GM21529 (cell line): ENCODE results near the gene RASA4.
"Not testable (repeated sequence)": the region's sequence is repeated elsewhere in the genome, so short reads cannot be mapped to it uniquely, and the experiment has no call there.

Experiments used
- ATAC-seq: cut with Tn5 transposase; IDR thresholded peaks from one replicate; pipeline ENCODE4 v1.9.1; 2021; ENCODE audit not compliant: unreplicated experiment

The RASA4 gene

DNA sequence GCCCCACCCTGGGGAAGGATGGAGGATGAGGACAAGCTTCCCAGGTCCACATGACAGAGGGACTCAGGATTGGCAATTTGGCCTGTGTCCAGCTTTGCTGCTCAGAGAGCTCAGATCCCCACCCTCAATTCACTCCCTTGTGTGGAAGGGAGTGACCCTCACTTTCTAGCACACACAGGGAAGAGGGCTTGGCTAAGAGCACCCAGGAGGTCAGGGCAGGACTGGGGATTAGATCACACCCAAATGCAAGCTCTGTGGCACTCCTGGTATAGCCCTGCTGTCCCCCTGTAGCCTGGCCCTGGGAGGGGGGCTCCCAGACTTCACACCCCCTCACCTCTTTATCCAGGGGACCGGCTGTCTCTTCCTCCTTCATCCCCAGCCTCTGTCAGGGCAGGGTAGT lies 72.2 kb downstream of the RASA4 start:
- not testable (repeated sequence) for ATAC-seq

DNA sequence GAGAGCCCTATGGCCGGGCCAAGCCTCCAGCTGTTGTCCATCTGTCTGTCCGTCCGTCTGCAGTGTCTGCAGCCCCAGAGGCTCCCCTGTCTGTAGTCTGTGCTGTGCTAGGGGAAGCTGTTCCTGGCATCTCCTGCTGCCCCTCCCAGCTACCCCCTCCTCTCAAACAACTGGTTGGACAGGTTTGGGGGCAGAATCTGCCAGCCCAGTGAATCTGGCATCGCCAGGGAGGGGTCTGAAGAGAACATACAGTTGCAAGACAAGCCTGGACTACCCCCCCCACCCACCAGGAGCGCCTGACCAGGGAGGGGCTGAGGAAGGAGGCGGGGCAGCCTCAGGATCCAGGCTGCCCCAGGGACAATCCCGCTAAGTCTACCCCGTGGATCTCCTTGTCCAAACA lies 73.0 kb downstream of the RASA4 start, which contains the start of gene UPK3BL2:
TSS of gene UPK3BL2 (minus strand) at position 101 of the 400 bp plus-strand sequence. CDS start at position 41, 60 bp downstream.
- ATAC-seq, result not testable (repeated sequence)

DNA sequence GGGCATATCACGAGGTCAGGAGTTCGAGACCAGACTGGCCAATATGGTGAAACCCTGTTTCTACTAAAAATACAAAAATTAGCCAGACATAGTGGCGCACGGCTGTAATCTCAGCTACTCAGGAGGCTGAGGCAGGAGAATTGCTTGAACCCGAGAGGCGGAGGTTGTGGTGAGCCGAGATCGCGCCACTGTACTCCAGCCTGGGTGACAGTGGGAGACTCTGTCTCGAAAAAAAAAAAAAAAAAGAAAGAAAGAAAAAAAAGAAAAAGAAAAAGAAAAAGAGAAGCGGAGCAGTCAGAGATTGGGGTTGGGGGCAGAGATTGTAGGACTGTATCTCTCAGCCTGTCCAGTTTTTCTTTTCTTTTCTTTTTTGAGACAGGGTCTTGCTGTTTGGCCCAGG lies 73.8 kb downstream of the RASA4 start:
- ATAC-seq, result not testable (repeated sequence)

DNA sequence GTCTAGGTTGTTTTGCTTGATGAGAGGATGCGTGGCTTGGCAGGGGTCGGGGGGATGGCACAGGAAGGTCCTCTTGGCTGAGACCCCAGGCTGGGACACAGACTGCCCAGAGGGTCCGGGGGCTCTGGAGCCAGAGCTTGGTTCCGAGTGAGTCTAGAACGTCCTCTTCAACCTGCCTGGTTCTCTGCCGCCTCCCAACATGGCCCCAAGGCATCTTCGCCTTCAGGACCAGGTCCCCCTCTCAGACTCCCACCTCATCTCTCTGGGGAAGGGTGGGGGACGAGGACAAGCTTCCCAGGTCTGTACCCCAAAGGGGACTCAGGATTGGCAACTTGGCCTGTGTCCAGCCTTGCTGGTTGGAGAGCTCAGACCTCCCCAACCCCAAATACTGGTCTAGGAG lies 74.5 kb downstream of the RASA4 start:
- ATAC-seq, result not testable (repeated sequence)

DNA sequence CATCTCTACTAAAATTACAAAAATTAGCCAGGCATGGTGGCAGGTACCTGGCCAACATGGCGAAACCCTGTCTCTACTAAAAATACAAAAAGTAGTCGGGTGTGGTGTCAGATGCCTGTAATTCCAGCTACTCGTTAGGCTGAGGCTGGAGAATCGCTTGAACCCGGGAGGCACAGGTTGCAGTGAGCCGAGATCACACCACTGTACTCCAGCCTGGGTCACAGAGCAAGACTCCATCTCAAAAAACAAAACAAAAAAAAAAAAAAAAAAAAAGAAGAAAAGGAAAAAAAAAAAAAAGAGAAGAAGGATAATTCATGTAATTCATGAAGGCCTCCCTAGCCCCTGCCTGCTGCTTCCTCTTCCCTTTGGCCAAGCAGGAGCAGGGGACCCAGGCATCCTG lies 76.0 kb downstream of the RASA4 start:
- ATAC-seq, result not testable (repeated sequence)

DNA sequence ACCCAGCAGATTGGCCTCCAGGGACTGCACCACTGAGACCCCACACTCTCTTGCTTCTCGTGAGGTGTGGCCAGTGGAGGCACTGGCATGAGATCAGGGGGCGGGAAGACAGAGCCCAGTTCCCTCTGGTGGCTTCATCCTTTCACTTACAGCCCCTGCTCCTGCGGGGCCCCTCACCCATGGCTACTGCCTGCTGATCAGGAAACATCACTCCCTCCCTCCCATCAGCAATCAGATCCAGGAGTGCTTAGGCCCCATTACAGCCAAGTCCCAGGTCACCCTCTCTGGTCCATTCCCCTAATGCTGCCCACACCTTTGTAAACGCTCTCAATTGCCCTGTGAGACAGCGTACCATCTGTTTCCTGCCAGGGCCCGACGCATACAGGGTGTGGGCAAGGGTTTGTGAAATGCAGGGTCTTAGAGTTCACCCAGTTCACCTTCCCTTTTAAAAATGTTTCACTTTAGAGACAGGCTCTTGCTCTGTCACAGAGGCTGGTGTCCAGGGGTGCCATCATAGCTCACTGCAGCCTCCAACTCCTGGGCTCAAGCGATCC lies 81.4 kb downstream of the RASA4 start:
- ATAC-seq, result not testable (repeated sequence)

DNA sequence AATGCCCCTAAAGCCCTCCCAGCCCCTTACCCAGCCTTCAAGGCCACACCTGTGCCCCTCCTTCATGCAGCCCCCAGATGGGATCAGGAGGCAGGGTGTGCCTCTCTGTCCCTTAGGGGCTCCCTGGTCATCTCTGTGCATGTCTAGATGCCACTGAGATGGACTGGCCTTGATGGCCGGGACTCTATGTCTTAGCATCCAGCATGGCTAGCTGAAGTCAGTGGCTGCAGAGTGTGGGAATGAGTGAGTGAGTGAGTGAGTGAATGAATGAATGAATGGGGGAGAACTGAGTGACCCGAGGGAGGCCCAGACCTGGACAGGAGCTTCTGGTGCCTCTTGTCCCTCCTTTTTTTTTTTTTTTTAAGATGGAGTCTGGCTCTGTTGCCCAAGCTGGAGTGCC lies 84.4 kb downstream of the RASA4 start:
- ATAC-seq, result not testable (repeated sequence)

DNA sequence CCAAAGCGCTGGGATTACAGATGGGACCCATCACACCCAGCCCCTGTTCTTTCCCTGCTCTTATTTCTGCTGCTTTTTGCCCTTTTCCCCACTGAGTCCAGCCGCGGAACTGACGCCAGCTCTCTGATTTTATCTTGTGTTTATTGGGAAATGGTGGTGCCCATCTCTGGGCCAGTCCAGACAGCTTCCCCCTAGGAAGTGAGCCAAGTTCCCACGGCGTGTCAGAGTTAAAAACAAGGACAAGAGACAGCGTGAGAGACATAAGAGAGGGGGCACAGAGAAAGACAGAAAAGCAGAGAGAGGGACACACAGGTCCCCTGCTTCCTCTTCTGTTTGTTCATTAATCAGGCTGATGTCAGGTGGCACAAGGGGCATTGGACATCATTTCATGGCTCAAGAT lies 85.0 kb downstream of the RASA4 start:
- ATAC-seq, result not testable (repeated sequence)

DNA sequence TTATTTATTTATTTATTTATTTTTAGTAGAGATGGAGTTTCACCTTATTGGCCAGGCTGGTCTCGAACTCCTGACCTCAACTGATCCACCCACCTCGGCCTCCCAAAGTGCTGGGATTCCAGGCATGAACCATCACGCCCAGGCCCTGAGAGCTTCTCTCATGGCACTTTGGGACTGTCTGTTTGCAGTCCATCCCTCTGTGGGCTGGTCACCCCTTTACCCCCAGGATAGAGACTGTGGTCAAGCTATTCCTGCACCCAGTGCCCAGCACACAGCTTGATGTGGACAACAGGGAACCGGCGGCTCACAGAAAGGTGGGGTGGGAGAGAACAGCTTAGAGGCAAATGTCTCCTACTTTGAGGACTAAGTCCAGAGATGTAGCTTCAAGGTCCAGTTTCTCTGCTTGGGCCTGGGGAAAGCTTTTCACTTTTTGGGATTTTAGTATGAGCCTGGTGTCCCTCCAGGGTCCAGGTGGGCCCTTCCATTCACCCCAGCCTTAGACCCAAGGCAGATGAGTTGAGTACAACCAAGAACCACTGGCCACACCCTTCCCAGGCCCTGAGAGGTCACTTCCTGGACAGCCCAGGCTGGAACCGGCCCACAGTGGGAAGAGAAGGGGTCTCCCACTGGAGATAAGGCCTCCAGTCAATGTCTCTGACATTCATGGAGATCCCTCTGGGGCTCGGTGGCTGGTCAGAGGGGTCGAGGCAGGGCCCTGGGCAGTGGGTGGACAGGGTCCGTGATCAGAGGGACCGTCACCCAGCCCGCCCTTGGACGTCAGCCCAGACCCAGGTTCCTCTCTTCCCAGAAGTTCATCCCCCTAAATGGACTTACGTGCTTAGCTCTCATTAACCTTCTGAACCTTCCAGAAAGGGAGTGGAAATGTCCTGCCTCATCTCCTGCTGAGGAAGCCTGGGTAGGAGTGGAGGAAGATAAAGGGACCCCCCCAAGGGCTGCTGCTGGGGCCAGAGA lies 88.4 kb downstream of the RASA4 start:
- ATAC-seq, result not testable (repeated sequence)

DNA sequence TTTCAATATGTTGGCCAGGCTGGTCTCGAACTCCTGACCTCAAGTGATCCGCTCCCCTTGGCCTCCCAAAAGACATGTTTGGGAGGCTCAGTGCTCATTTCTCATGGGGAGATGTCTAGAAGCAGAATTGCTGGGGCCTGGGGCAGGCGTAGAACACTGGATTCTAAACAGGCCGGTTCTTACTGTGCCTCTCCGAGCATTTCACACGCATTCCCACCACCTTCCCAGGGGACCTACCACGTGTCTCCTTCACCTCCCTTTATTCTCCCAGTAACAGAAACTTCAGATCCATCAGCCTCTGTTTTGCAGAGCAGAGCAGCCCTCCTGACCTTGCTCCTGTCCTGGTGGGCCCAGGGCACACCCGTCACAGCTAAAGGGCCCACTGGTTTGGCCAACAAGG lies 89.4 kb downstream of the RASA4 start:
- ATAC-seq, result not testable (repeated sequence)

DNA sequence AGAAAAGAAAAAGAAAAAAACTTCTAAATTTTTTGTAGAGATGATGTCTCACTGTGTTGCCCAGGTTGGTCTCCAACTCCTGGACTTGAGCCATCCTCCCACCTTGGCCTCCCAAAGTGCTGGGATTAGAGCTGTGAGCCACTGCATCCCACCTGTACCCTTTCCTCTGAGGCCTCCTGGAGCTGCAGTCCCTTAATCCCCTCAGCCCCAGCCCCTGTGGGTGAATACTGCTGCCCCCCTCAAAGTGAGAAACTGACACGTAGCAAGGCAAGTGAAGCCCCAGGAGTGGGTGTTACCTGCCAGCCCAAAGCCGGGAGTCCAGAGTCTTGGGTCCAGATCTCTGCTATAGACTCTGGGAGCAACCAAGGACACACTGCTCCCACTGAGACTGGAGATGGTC lies 91.8 kb downstream of the RASA4 start:
- not testable (repeated sequence) for ATAC-seq
